GM06990 (cell line): ENCODE measurements around the gene FOXD4L1.
"Not testable (repeated sequence)": the region's sequence is repeated elsewhere in the genome, so short reads cannot be mapped to it uniquely, and the experiment has no call there.

Source experiments
- DNase-seq: peaks from one replicate; pipeline ENCODE4 v3.0.0-alpha.2; 2011; ENCODE audit not compliant: insufficient read length; ENCODE audit errors: extremely low read depth
- H3K27me3 ChIP-seq: replicated peaks from 2 replicates; pipeline ENCODE4 v1.6.0; 2011; ENCODE audit warnings: low read length; ENCODE audit not compliant: control insufficient read depth, insufficient read depth
- H3K36me3 ChIP-seq: 2 replicates; pipeline ENCODE4 v1.5.1; 2011; ENCODE audit warnings: low read length; ENCODE audit not compliant: control insufficient read depth, insufficient read depth
- H3K4me3 ChIP-seq: replicated peaks from 2 replicates; pipeline ENCODE4 v1.5.1; 2011; ENCODE audit warnings: low read depth, mild to moderate bottlenecking, control low read depth, low read length

The FOXD4L1 gene

GRCh38 chr2:113541204-113541975 is 42.9 kb downstream of the FOXD4L1 start:
- peak; percentile 3 for DNase-seq
- H3K27me3 ChIP-seq, H3K36me3 ChIP-seq: not testable (repeated sequence)
- H3K4me3 ChIP-seq, result peak overlapping the region; percentile 11; the same call in 1 of the 2 replicates

- not testable (repeated sequence) for H3K27me3 ChIP-seq, H3K4me3 ChIP-seq, H3K36me3 ChIP-seq, DNase-seq
Measured at GRCh38 chr2:113541976-113542485, 43.6 kb downstream of the FOXD4L1 start.

DNA sequence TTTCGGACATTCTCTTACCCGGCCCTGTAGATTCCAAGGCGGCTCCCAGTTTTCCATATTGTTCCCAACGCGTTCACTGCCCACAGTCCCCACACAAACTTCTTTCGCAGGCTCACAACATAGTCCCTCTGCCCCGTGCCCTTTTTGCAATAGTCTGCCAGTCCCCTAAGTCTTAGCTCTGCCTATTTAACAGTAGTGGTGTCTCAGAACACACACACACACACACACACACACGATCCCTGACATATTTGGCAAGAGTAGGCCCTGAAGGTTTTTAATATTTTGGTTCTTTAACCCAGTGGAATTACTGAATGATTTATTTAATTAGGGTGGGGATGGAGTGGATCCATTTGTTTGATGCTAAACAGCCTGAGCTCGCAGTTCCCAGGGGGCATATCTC is 44.1 kb downstream of the FOXD4L1 start:
- H3K36me3 ChIP-seq, DNase-seq, H3K4me3 ChIP-seq, H3K27me3 ChIP-seq: not testable (repeated sequence)
